Stimulated activated CD8-positive, alpha-beta memory T cell treated with anti-CD3 and anti-CD28 coated beads, Interleukin-4, amount 100 ng/mL, for 4 hours (primary cell): Measurements from ENCODE around the gene TSGA10.

Experiments
- DNase-seq, 2 donors: peaks; one replicate each; pipeline ENCODE4 v3.0.0-alpha.2; 2020; ENCODE audit warnings: low read depth in 2 of 2, low spot score in 1 of 2

TSGA10 gene

DNA sequence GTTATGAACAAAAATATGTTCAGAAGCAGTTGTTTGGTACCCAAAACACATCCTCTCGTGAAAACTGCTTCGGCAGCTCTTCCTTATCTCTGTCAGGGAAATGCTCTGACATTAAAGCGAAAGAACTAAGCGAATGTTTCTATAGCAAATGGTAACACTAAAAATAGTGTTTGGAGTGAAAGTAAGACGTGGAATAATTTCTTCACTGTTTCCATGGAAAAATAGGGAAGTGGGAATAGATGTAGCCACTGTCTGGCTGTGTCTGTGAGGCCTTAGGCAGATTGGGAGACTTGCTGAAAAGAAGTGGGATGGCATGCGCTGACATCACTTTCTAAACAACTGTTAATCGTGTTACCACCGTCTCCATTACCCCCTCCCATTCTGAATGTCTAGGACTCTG lies 207.2 kb downstream of the TSGA10 start:
- DNase-seq = no peak
